OCI-LY7 (cell line): ENCODE data around the gene ZNRD2. TPM values are rescaled to one million over a fixed set of nuclear protein-coding genes. Genes with fewer than 3 reads are reported as not detected.
A peak's percentile ranks its signal among the peaks of the same experiment; 100 is the strongest.

Source experiments
- BruUV-seq: library from RNA; stranded (reverse); fragments of 400-500 nt; replicated peaks from 2 replicates; lab custom pipeline; 2021; lab: Mats Ljungman, UMichigan
- CTCF ChIA-PET: fragments of 300-600 bp; sonication (Branson Sonifier 250); formaldehyde crosslinking; loops from one replicate; lab custom pipeline; 2022; ENCODE audit warnings: antibody characterized with exemption; ENCODE audit not compliant: unreplicated experiment; lab: Charles Lee
- POLR2A ChIA-PET: fragments of 300-600 bp; sonication (Branson Sonifier 250); formaldehyde crosslinking; loops from one replicate; lab custom pipeline; 2022; ENCODE audit warnings: antibody characterized with exemption; lab: Charles Lee
- DNase-seq: peaks from one replicate; pipeline ENCODE4 v3.0.0-alpha.2; 2015; ENCODE audit warnings: low spot score
- H2AFZ ChIP-seq: fragments of 200-600 bp; sonication (generic), shearing (Covaris generic); 2 replicates; pipeline ENCODE4 v1.6.1; 2014; ENCODE audit warnings: mild to moderate bottlenecking, antibody characterized with exemption, low read length, moderate library complexity
- H3K27ac ChIP-seq: fragments of 200-600 bp; sonication (generic); 2 replicates; pipeline ENCODE4 v1.5.1; 2014; ENCODE audit warnings: mixed run types, low read depth, mild to moderate bottlenecking, moderate library complexity, low read length, inconsistent platforms; ENCODE audit not compliant: poor library complexity, severe bottlenecking
- H3K36me3 ChIP-seq: fragments of 200-600 bp; sonication (generic); 2 replicates; pipeline ENCODE4 v1.6.1; 2014; ENCODE audit warnings: mild to moderate bottlenecking, antibody characterized with exemption, low read length, moderate library complexity, mixed read lengths; ENCODE audit not compliant: insufficient read depth
- H3K4me1 ChIP-seq: fragments of 200-600 bp; sonication (generic); 2 replicates; pipeline ENCODE4 v1.5.1; 2014; ENCODE audit warnings: mild to moderate bottlenecking, low read length; ENCODE audit not compliant: insufficient read depth, poor library complexity, severe bottlenecking
- H3K4me2 ChIP-seq: fragments of 200-600 bp; sonication (generic); 2 replicates; pipeline ENCODE4 v1.6.1; 2014; ENCODE audit warnings: mild to moderate bottlenecking, low read length
- H3K4me3 ChIP-seq: fragments of 200-600 bp; sonication (generic); 2 replicates; pipeline ENCODE4 v1.5.1; 2014; ENCODE audit warnings: mild to moderate bottlenecking, low read depth, low read length; ENCODE audit not compliant: poor library complexity, severe bottlenecking
- H3K79me2 ChIP-seq: fragments of 200-600 bp; sonication (generic); 2 replicates; pipeline ENCODE4 v1.6.1; 2016; ENCODE audit warnings: low read depth, mild to moderate bottlenecking, low read length, moderate library complexity, mixed read lengths; ENCODE audit not compliant: insufficient read depth
- H3K9me2 ChIP-seq: fragments of 200-600 bp; sonication (generic); 2 replicates; pipeline ENCODE4 v1.6.1; 2016; ENCODE audit warnings: mild to moderate bottlenecking, low read length, mixed read lengths; ENCODE audit not compliant: insufficient read depth
- H3K9me3 ChIP-seq: fragments of 200-600 bp; sonication (generic); 2 replicates; pipeline ENCODE4 v1.6.1; 2014; ENCODE audit warnings: mild to moderate bottlenecking, mixed run types, low read length, mixed read lengths
- H4K20me1 ChIP-seq: fragments of 200-600 bp; sonication (generic); 2 replicates; pipeline ENCODE4 v1.6.1; 2014; ENCODE audit warnings: mild to moderate bottlenecking, antibody characterized with exemption, low read length, moderate library complexity, mixed read lengths; ENCODE audit not compliant: insufficient read depth
- EZH2phosphoT487 ChIP-seq: fragments of 200-600 bp; sonication (generic); IDR thresholded peaks from 2 replicates; pipeline ENCODE4 v1.6.1; 2018; ENCODE audit warnings: low read depth, borderline replicate concordance, mild to moderate bottlenecking, mixed run types, antibody characterized with exemption, low read length, moderate library complexity, mixed read lengths
- intact Hi-C: fragments of 100-400 bp; cut with micrococcal nuclease; formaldehyde crosslinking; loops from one replicate; pipeline ENCODE4 v1.10.0; 2022; ENCODE audit not compliant: unreplicated experiment
- total RNA-seq, 2 experiments: library from RNA; depleted of rRNA in 1 of 2; stranded (reverse); fragments of >200 nt in 1 of 2; shearing (Covaris generic) in 1 of 2; gene quantifications; 2 replicates each; pipeline ENCODE4 v1.2.3, GENCODE V29; 2014 to 2022
- TF ChIP-seq, protein P1 (sequence below): fragments of 200-600 bp; sonication (generic); conservative IDR thresholded peaks from 2 replicates; pipeline ENCODE4 v1.5.1; 2014; ENCODE audit warnings: mild to moderate bottlenecking, antibody characterized with exemption, low read length, moderate library complexity, mixed read lengths

ZNRD2 gene
- total RNA-seq, 2 experiments from 2014 or later: 43.4 to 60.4 TPM

DNA sequence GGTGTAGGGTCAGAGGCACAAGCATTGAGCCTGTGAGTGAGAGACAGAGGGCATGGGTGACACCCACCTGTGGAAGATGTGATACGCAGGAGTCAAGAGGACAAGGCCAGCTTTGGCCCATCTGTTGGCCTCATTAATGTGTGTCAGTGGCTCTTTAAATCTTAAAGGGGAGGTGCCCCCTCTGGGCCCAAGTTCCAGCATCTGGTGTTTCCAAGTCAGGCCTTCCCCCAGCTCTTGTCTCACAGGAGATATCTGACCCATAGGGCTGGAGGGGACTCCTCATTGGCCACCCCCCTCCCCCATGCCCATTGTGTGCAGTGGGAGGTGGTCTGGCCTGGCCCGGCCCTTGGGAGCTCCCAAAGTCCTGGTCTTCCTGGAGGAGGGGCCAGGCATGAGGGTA lies 16.4 kb downstream of the ZNRD2 start:
- H3K9me3 ChIP-seq: no peaks in the 10 kb centered on the region
- intact Hi-C loops: no loop called here
- no peaks in the 10 kb centered on the region for H4K20me1 ChIP-seq
- no peak overlapping the region for H3K27ac ChIP-seq
- peaks cover 36% of the 10 kb centered on the region for H3K4me1 ChIP-seq
- no peak overlapping the region for H3K4me2 ChIP-seq
- H3K36me3 ChIP-seq: peaks cover 22% of the 10 kb centered on the region; the same call in 1 of the 2 replicates
- no peak for DNase-seq
- ChIA-PET POLR2A (interaction anchor here (0.6 to 2.5 kb wide), 3 partner anchors 7 to 16 kb away, joined by 4 to 17 read pairs (median 7); partner anchors contain the start of gene EHBP1L1), CTCF (interaction anchor here (2.2 kb wide), 1 partner anchor 10 kb away, joined by 11 read pairs; no protein-coding TSS in a partner anchor)
- H3K79me2 ChIP-seq: no peaks in the 10 kb centered on the region
- no peaks in the 10 kb centered on the region for H3K9me2 ChIP-seq
- no TSS peak for BruUV-seq
- TF ChIP-seq, protein P1, sequence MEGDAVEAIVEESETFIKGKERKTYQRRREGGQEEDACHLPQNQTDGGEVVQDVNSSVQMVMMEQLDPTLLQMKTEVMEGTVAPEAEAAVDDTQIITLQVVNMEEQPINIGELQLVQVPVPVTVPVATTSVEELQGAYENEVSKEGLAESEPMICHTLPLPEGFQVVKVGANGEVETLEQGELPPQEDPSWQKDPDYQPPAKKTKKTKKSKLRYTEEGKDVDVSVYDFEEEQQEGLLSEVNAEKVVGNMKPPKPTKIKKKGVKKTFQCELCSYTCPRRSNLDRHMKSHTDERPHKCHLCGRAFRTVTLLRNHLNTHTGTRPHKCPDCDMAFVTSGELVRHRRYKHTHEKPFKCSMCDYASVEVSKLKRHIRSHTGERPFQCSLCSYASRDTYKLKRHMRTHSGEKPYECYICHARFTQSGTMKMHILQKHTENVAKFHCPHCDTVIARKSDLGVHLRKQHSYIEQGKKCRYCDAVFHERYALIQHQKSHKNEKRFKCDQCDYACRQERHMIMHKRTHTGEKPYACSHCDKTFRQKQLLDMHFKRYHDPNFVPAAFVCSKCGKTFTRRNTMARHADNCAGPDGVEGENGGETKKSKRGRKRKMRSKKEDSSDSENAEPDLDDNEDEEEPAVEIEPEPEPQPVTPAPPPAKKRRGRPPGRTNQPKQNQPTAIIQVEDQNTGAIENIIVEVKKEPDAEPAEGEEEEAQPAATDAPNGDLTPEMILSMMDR: no peak
- TF ChIP-seq EZH2phosphoT487: no peak
- H3K4me3 ChIP-seq: no peak overlapping the region
- no peak overlapping the region for H2AFZ ChIP-seq

DNA sequence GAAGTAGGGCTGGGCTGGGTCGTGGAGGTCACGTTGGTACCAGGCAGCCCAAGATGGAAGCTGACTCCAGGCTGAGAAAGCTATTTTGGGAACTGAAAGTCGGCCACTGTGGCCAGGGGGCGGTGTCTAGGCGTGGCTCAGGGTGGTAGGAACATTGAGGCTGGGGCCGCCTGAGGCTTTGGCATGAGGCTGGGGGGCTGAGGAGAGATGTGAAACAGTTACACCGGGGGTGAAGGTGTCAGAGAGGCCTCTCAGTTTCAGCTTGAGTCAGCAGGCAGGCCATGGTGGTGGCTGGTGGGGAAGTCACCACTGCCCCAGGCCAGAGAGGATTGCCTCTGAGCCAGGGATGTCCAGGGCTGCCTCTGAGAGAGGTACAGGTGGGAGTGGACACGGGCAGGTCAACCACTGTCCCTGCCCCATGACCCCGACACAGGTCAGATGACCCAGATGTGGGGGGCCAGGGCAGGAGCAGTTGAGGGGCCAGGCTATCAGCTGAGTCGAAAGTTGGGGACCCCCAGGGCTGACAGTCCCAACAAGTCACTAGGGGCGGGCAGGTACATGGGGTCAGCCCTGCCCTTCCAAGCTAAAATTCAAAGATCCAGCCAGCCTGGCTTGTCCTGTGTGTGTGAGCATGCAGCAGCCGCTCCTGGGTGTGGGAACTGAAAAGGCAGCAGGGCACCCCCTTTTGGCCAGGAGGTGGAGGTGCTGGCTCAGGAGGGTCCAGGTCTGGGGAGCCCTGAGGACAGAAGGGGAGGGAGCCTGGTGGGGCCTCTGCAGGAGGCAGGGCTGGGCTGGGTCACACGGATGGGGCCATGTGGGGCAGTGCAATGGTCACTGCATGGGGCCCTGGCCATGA lies 18.1 kb downstream of the ZNRD2 start:
- Histone ChIP-seq H3K9me3 (no peaks in the 10 kb centered on the region), H3K4me1 (peaks cover 36% of the 10 kb centered on the region), H3K36me3 (peaks cover 29% of the 10 kb centered on the region; the same call in 1 of the 2 replicates), H3K9me2 (no peaks in the 10 kb centered on the region), H3K4me3 (peak overlapping the region; percentile 37), H3K4me2 (peak overlapping the region; percentile 73), H2AFZ (peak overlapping the region; percentile 19; the same call in 1 of the 2 replicates), H3K27ac (peak overlapping the region; percentile 74), H3K79me2 (no peaks in the 10 kb centered on the region), H4K20me1 (no peaks in the 10 kb centered on the region)
- ChIA-PET POLR2A (interaction anchor here (0.5 to 2.5 kb wide), 6 partner anchors 9 to 265 kb away, joined by 3 to 17 read pairs (median 6); partner anchors contain the start of genes EHBP1L1 and PCNX3), CTCF (interaction anchor here (0.6 to 2.2 kb wide), 7 partner anchors 11 to 51 kb away, joined by 3 to 11 read pairs (median 3); partner anchors contain the start of genes EHBP1L1, PCNX3 and ZNRD2)
- BruUV-seq: no TSS peak
- intact Hi-C loops: loop anchor here (1.0 kb wide), 2 partner anchors 14 to 48 kb away; no protein-coding TSS in a partner anchor
- peak; percentile 84 for DNase-seq
- TF ChIP-seq, protein P1: peak; percentile 83
- TF ChIP-seq EZH2phosphoT487: no peak
